ENCODE results near the gene TMEM267. TPM values are rescaled to one million over a fixed set of nuclear protein-coding genes. Genes with fewer than 3 reads are reported as not detected.

Gene TMEM267
- polyA plus RNA-seq, 1 donor from 2014 or later, result 8.0 TPM

GRCh38 chr5:43415935-43416802 lies 67.5 kb downstream of the TMEM267 start:
- Histone ChIP-seq H3K9me2 (ENCODE audit: insufficient read depth, low read length) (no peaks in the 10 kb centered on the region), H3K4me3 (ENCODE audit: low read length) (no peak overlapping the region), H2AFZ (ENCODE audit: low read depth, low read length) (no peak overlapping the region), H3K9ac (ENCODE audit: low read length) (no peak overlapping the region), H3K9me3 (ENCODE audit: low read length) (no peaks in the 10 kb centered on the region), H3K27me3 (ENCODE audit: insufficient read depth, low read depth, low read length) (no peaks in the 10 kb centered on the region), H3F3A (ENCODE audit: insufficient read depth, low read length, poor library complexity, severe bottlenecking) (no peaks in the 10 kb centered on the region), H3K4me2 (ENCODE audit: low read length) (no peak overlapping the region), H4K20me1 (ENCODE audit: insufficient read depth) (no peaks in the 10 kb centered on the region), H3K36me3 (ENCODE audit: insufficient read depth, low read length) (no peaks in the 10 kb centered on the region), H3K27ac (ENCODE audit: low read length) (no peak overlapping the region), H3K79me2 (replicated peaks; ENCODE audit: insufficient read depth, low read length) (no peaks in the 10 kb centered on the region)
- TF ChIP-seq SMC3 (conservative IDR thresholded peaks at IDR 0.05; ENCODE audit: poor library complexity) (no peak), REST (IDR thresholded peaks at IDR 0.05; ENCODE audit: borderline replicate concordance) (no peak)

GRCh38 chr5:43413966-43414365 lies 69.7 kb downstream of the TMEM267 start:
- no peak overlapping the region for H3K9ac ChIP-seq (ENCODE audit: low read length)
- H3K4me2 ChIP-seq (ENCODE audit: low read length), result no peak overlapping the region
- no peaks in the 10 kb centered on the region for H4K20me1 ChIP-seq (ENCODE audit: insufficient read depth)
- no peaks in the 10 kb centered on the region for H3F3A ChIP-seq (ENCODE audit: insufficient read depth, low read length, poor library complexity, severe bottlenecking)
- TF ChIP-seq POLR2AphosphoS5 (IDR thresholded peaks at IDR 0.05) (no peak), EP300 (conservative IDR thresholded peaks at IDR 0.05; ENCODE audit: poor library complexity, severe bottlenecking) (no peak), RAD21 (conservative IDR thresholded peaks at IDR 0.05) (no peak), MXI1 (conservative IDR thresholded peaks at IDR 0.05; ENCODE audit: poor library complexity, severe bottlenecking) (no peak), REST (IDR thresholded peaks at IDR 0.05; ENCODE audit: borderline replicate concordance) (no peak)
- no peaks in the 10 kb centered on the region for H3K79me2 ChIP-seq (replicated peaks; ENCODE audit: insufficient read depth, low read length)
- H3K4me3 ChIP-seq (ENCODE audit: low read length), result no peak overlapping the region
- no peaks in the 10 kb centered on the region for H3K36me3 ChIP-seq (ENCODE audit: insufficient read depth, low read length)
- H3K27ac ChIP-seq (ENCODE audit: low read length), result no peak overlapping the region
- no peak overlapping the region for H2AFZ ChIP-seq (ENCODE audit: low read depth, low read length)
- H3K9me3 ChIP-seq (ENCODE audit: low read length), result no peaks in the 10 kb centered on the region
- H3K9me2 ChIP-seq (ENCODE audit: insufficient read depth, low read length), result no peaks in the 10 kb centered on the region
- no peaks in the 10 kb centered on the region for H3K27me3 ChIP-seq (ENCODE audit: insufficient read depth, low read depth, low read length)

Measured in neural cell (in vitro differentiated cells).